DND-41 (cell line): ENCODE data around the gene MCM3.

Experiments
- ATAC-seq: fragments of 200-7000 bp; cut with Tn5 transposase; 3 replicates; pipeline ENCODE4 v1.9.1; 2021; ENCODE audit warnings: low read depth; ENCODE audit not compliant: insufficient read depth
- DNase-seq: peaks from one replicate; pipeline ENCODE4 v3.0.0-alpha.2; 2020
- H2AFZ ChIP-seq: 2 replicates; pipeline ENCODE4 v1.6.0; 2012; ENCODE audit warnings: low read depth, low read length
- H3K27ac ChIP-seq: 2 replicates; pipeline ENCODE4 v1.5.1; 2012; ENCODE audit warnings: low read length, inconsistent platforms
- H3K27me3 ChIP-seq: fragments of 200-600 bp; sonication (generic); 2 replicates; pipeline ENCODE4 v1.6.0; 2012; ENCODE audit warnings: low read length, mild to moderate bottlenecking, inconsistent platforms; ENCODE audit not compliant: insufficient read depth, poor library complexity
- H3K36me3 ChIP-seq: 2 replicates; pipeline ENCODE4 v1.5.1; 2012; ENCODE audit warnings: low read length, inconsistent platforms; ENCODE audit not compliant: insufficient read depth
- H3K4me1 ChIP-seq: 2 replicates; pipeline ENCODE4 v1.5.1; 2012; ENCODE audit warnings: mild to moderate bottlenecking, low read length; ENCODE audit not compliant: insufficient read depth
- H3K4me2 ChIP-seq: 2 replicates; pipeline ENCODE4 v1.6.0; 2012; ENCODE audit warnings: mild to moderate bottlenecking, moderate library complexity, low read length, inconsistent platforms; ENCODE audit not compliant: insufficient read depth
- H3K4me3 ChIP-seq, 2 experiments: fragments of 200-600 bp in 1 of 2; shearing (Covaris generic) in 1 of 2; 2 replicates each; pipeline ENCODE4 v1.5.1; 2012 to 2016; ENCODE audit warnings: inconsistent platforms in 2 of 2, low read length in 2 of 2, mild to moderate bottlenecking in 2 of 2, low read depth in 1 of 2, moderate library complexity in 1 of 2
- H3K79me2 ChIP-seq: 2 replicates; pipeline ENCODE4 v1.6.0; 2012; ENCODE audit warnings: low read length, inconsistent platforms; ENCODE audit not compliant: insufficient read depth
- H3K9ac ChIP-seq: 2 replicates; pipeline ENCODE4 v1.6.0; 2012; ENCODE audit warnings: low read depth, mild to moderate bottlenecking, inconsistent platforms, low read length, moderate library complexity
- H3K9me3 ChIP-seq: 2 replicates; pipeline ENCODE4 v1.5.1; 2012; ENCODE audit warnings: low read length, moderate library complexity, mild to moderate bottlenecking, inconsistent platforms; ENCODE audit not compliant: insufficient read depth, severe bottlenecking
- H4K20me1 ChIP-seq: 2 replicates; pipeline ENCODE4 v1.6.0; 2012; ENCODE audit warnings: low read length; ENCODE audit not compliant: insufficient read depth
- CTCF ChIP-seq: IDR thresholded peaks from 2 replicates; pipeline ENCODE4 v1.5.1; 2012; ENCODE audit warnings: borderline replicate concordance, low read length, moderate library complexity, mild to moderate bottlenecking; ENCODE audit not compliant: poor library complexity, severe bottlenecking; ENCODE audit errors: extremely low read depth
- EZH2 ChIP-seq: IDR thresholded peaks from 3 replicates; pipeline ENCODE4 v1.6.1; 2012; ENCODE audit warnings: borderline replicate concordance, low read depth, mild to moderate bottlenecking, moderate library complexity, low read length, inconsistent platforms; ENCODE audit not compliant: severe bottlenecking

The MCM3 gene

DNA sequence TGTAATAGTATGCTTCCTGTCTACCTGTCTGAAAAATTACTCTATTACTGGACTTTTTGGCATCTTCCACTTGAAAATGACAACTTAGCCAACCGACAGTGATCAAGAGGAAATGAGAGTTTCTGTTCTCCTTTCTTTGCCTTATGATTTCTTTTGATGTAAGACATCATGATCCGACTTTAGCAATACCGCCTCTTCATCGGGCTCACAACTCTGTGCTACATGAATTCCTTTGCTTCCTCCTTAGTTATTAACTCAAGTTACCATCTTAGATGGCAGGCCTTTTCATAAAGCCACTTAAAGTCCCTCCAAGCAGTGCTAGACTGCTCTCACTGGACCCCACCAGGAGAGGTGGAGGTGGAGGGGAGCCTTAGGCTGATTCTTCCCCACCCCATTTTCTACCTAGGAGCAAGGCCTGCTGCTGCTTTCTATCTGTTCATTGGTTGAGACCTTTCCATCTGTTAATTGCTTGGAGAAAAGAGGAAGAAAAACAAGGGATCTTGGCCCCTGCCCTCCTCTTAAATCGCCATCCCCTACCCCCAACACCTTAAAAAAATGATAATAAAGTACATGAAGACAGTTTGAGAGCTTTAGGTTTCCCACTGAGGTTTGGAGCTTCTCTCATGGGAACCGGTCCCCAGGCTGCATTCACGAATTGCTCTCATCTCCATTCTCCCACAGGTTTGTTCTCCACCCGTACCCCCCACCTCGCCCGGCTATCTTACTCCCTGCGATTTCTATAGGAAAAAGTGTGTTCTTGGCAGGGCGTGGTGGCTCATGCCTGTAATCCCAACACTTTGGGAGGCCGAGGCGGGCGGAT, 21.6 kb upstream of the MCM3 start:
- Histone ChIP-seq H3K36me3 (no peaks in the 10 kb centered on the region), H3K27ac (no peak overlapping the region), H3K4me2 (no peak overlapping the region), H3K79me2 (no peaks in the 10 kb centered on the region), H4K20me1 (no peaks in the 10 kb centered on the region), H3K9ac (no peak overlapping the region), H3K27me3 (no peaks in the 10 kb centered on the region), H3K4me3 (no peak overlapping the region), H3K4me1 (peaks cover 38% of the 10 kb centered on the region), H2AFZ (peak overlapping the region; percentile 33; the same call in 1 of the 2 replicates), H3K9me3 (no peaks in the 10 kb centered on the region)
- DNase-seq (no peak), ATAC-seq (no peak)
- TF ChIP-seq CTCF (no peak), EZH2 (no peak)

DNA sequence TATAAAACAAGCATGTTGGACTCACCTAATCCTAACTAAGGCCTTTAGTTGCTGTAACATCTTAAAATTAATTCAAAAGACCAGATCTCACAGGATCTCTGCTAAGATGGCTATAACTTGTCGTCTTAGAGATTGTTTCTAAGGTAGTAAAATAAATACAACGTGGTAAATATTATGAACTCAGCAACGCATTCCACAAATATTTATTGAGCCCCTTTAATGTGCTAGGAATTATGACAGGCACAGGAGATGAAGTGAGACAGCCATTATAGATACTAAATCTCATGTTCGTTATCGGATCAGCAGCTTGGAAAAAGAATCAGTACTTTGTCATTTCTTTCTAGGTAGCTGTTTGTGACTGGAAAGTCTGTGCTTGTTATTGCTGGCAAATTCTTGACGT, 20.9 kb upstream of the MCM3 start:
- no peak overlapping the region for H3K27ac ChIP-seq
- no peaks in the 10 kb centered on the region for H3K27me3 ChIP-seq
- H3K9ac ChIP-seq, result no peak overlapping the region
- H2AFZ ChIP-seq, result no peak overlapping the region
- TF ChIP-seq EZH2 (no peak), CTCF (no peak)
- H3K79me2 ChIP-seq, result no peaks in the 10 kb centered on the region
- no peaks in the 10 kb centered on the region for H3K36me3 ChIP-seq
- H3K4me3 ChIP-seq, result no peak overlapping the region
- peaks cover 38% of the 10 kb centered on the region for H3K4me1 ChIP-seq
- no peak for ATAC-seq
- H3K9me3 ChIP-seq, result no peaks in the 10 kb centered on the region
- H3K4me2 ChIP-seq, result no peak overlapping the region
- H4K20me1 ChIP-seq, result no peaks in the 10 kb centered on the region
- DNase-seq, result no peak

DNA sequence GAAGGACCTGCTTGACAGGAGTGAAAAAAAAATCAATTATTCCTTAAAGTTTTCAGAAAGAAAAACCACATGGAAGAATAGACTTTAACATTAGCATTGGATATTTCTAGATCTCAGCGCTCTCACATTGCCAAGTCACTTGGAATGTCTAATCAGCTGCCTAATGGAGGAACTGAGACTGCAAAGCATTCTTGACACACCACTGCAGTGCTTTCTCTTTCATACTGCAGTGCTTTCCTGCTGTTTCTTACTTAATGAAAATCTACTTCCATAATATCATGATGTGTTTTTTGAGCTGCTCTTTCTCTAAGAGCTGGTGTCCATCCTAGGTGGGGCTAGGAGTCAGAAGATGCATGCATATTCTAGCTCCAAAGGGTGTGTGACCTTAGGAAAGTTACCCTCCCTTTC, 20.4 kb upstream of the MCM3 start:
- no peaks in the 10 kb centered on the region for H3K9me3 ChIP-seq
- H4K20me1 ChIP-seq, result no peaks in the 10 kb centered on the region
- DNase-seq (no peak), ATAC-seq (no peak)
- no peaks in the 10 kb centered on the region for H3K36me3 ChIP-seq
- TF ChIP-seq CTCF (no peak), EZH2 (no peak)
- H3K27me3 ChIP-seq, result no peaks in the 10 kb centered on the region
- no peak overlapping the region for H3K4me2 ChIP-seq
- H3K79me2 ChIP-seq, result no peaks in the 10 kb centered on the region
- H3K9ac ChIP-seq, result no peak overlapping the region
- H3K27ac ChIP-seq, result 0 out of 2 replicates have a peak overlapping the region, but pooled peaks have one; percentile 7
- H3K4me1 ChIP-seq, result peaks cover 38% of the 10 kb centered on the region
- 0 out of 2 replicates have a peak overlapping the region, but pooled peaks have one; percentile 0 for H2AFZ ChIP-seq
- no peak overlapping the region for H3K4me3 ChIP-seq
